EL (cell line): ENCODE measurements around the gene KCNT2.
"Not testable (repeated sequence)": the region's sequence is repeated elsewhere in the genome, so short reads cannot be mapped to it uniquely, and the experiment has no call there.

Experiments used
- DNase-seq: peaks from one replicate; pipeline ENCODE4 v3.0.0-alpha.2; 2016

KCNT2 gene

GRCh38 chr1:196306421-196306820, 301.8 kb downstream of the KCNT2 start:
- no peak for DNase-seq

GRCh38 chr1:196305216-196305615, 303.0 kb downstream of the KCNT2 start:
- no peak for DNase-seq

GRCh38 chr1:196302981-196303380, 305.3 kb downstream of the KCNT2 start:
- DNase-seq: no peak

- no peak for DNase-seq
Observed at GRCh38 chr1:196302420-196302819, 305.8 kb downstream of the KCNT2 start.

- DNase-seq: no peak
Observed at GRCh38 chr1:196295766-196296165, 312.5 kb downstream of the KCNT2 start.

GRCh38 chr1:196278816-196279215, 329.4 kb downstream of the KCNT2 start:
- DNase-seq: no peak

- no peak for DNase-seq
Observed at GRCh38 chr1:196277860-196278259, 330.4 kb downstream of the KCNT2 start.

- DNase-seq: no peak
Observed at GRCh38 chr1:196271212-196271947, 336.9 kb downstream of the KCNT2 start.

- DNase-seq: not testable (repeated sequence)
Observed at GRCh38 chr1:196263086-196263485, 345.2 kb downstream of the KCNT2 start.

GRCh38 chr1:196260270-196260669, 348.0 kb downstream of the KCNT2 start:
- no peak for DNase-seq

- no peak for DNase-seq
Observed at GRCh38 chr1:196259316-196259715, 348.9 kb downstream of the KCNT2 start.

- DNase-seq: no peak
Observed at GRCh38 chr1:196255762-196256161, 352.5 kb downstream of the KCNT2 start.

- DNase-seq: no peak
Observed at GRCh38 chr1:196229546-196229945, 378.7 kb downstream of the KCNT2 start.

- DNase-seq: no peak
Observed at GRCh38 chr1:196214866-196215265, 393.4 kb downstream of the KCNT2 start.

GRCh38 chr1:196209983-196210382, 398.3 kb downstream of the KCNT2 start:
- peak; percentile 2 for DNase-seq

- no peak for DNase-seq
Observed at GRCh38 chr1:196209265-196209664, 399.0 kb downstream of the KCNT2 start.

- DNase-seq: no peak
Observed at GRCh38 chr1:196207612-196208217, 400.5 kb downstream of the KCNT2 start.

- DNase-seq: no peak
Observed at GRCh38 chr1:196205882-196206281, 402.4 kb downstream of the KCNT2 start.

- no peak for DNase-seq
Observed at GRCh38 chr1:196196486-196196885, 411.8 kb downstream of the KCNT2 start.

- peak; percentile 13 for DNase-seq
Observed at GRCh38 chr1:196193896-196194559, 414.2 kb downstream of the KCNT2 start.

- peak; percentile 23 for DNase-seq
Observed at GRCh38 chr1:196183941-196184340, 424.3 kb downstream of the KCNT2 start.

GRCh38 chr1:196181594-196181878, 426.7 kb downstream of the KCNT2 start:
- DNase-seq: no peak

GRCh38 chr1:196180847-196181593, 427.2 kb downstream of the KCNT2 start:
- peak; percentile 93 for DNase-seq
